Stimulated activated CD4-positive, alpha-beta T cell treated with anti-CD3 and anti-CD28 coated beads, TNF-alpha, amount 100 ng/mL, for 48 hours (primary cell): ENCODE data around the gene ABCG8.

ENCODE experiments used
- DNase-seq, 3 donors: peaks; one replicate each; pipeline ENCODE4 v3.0.0-alpha.2; 2020; ENCODE audit warnings: low read depth in 3 of 3

The ABCG8 gene

GRCh38 chr2:43872151-43872550 lies 33.4 kb downstream of the ABCG8 start:
- DNase-seq, result no peak

- DNase-seq, result no peak
Measured at GRCh38 chr2:43874776-43875451, 36.1 kb downstream of the ABCG8 start.

GRCh38 chr2:43877782-43878464 lies 39.2 kb downstream of the ABCG8 start:
- DNase-seq, result peak; percentile 52 to 59 (median 56)

GRCh38 chr2:43879261-43879660 lies 40.5 kb downstream of the ABCG8 start:
- no peak for DNase-seq

- DNase-seq, result no peak
Measured at GRCh38 chr2:43880471-43880870, 41.7 kb downstream of the ABCG8 start.

- no peak for DNase-seq
Measured at GRCh38 chr2:43880952-43881351, 42.2 kb downstream of the ABCG8 start.

GRCh38 chr2:43882312-43882711 lies 43.5 kb downstream of the ABCG8 start:
- no peak for DNase-seq

- DNase-seq, result no peak
Measured at GRCh38 chr2:43884689-43885088, 45.9 kb downstream of the ABCG8 start.

- DNase-seq, result no peak
Measured at GRCh38 chr2:43885132-43885632, 46.4 kb downstream of the ABCG8 start.

- no peak for DNase-seq
Measured at GRCh38 chr2:43887176-43887575, 48.4 kb downstream of the ABCG8 start.

GRCh38 chr2:43889416-43889815 lies 50.6 kb downstream of the ABCG8 start:
- DNase-seq, result no peak

- no peak for DNase-seq
Measured at GRCh38 chr2:43890855-43891254, 52.1 kb downstream of the ABCG8 start.

GRCh38 chr2:43894743-43895142 lies 56.0 kb downstream of the ABCG8 start:
- no peak for DNase-seq

GRCh38 chr2:43896906-43897305 lies 58.1 kb downstream of the ABCG8 start:
- DNase-seq, result no peak

- DNase-seq, result no peak
Measured at GRCh38 chr2:43897492-43897891, 58.7 kb downstream of the ABCG8 start.

GRCh38 chr2:43898134-43898837 lies 59.5 kb downstream of the ABCG8 start:
- no peak for DNase-seq

GRCh38 chr2:43898838-43899346 lies 60.1 kb downstream of the ABCG8 start:
- DNase-seq, result no peak

GRCh38 chr2:43899589-43899988 lies 60.8 kb downstream of the ABCG8 start:
- no peak for DNase-seq

- DNase-seq, result no peak
Measured at GRCh38 chr2:43905371-43905803, 66.6 kb downstream of the ABCG8 start.

- DNase-seq, result no peak
Measured at GRCh38 chr2:43905871-43906270, 67.1 kb downstream of the ABCG8 start.

- DNase-seq, result no peak
Measured at GRCh38 chr2:43906448-43907109, 67.8 kb downstream of the ABCG8 start.
